Astrocyte of the cerebellum (primary cell): Measurements from ENCODE around the gene PAXX.

Experiments
- DNase-seq: peaks from one replicate; pipeline ENCODE4 v3.0.0-alpha.2; 2011; ENCODE audit warnings: low read depth
- H3K4me3 ChIP-seq: 2 replicates; pipeline ENCODE4 v1.5.1; 2011; ENCODE audit warnings: mild to moderate bottlenecking, low read depth, low read length, moderate library complexity
- CTCF ChIP-seq: IDR thresholded peaks from 2 replicates; pipeline ENCODE4 v1.5.1; 2012; ENCODE audit warnings: low read length, low read depth, moderate library complexity, mild to moderate bottlenecking; ENCODE audit errors: missing control alignments
- in situ Hi-C: cut with HindIII; loops from 2 replicates; pipeline ENCODE4 v1.10.0; 2017; ENCODE audit warnings: low sequenced_read_pairs

Gene PAXX

DNA sequence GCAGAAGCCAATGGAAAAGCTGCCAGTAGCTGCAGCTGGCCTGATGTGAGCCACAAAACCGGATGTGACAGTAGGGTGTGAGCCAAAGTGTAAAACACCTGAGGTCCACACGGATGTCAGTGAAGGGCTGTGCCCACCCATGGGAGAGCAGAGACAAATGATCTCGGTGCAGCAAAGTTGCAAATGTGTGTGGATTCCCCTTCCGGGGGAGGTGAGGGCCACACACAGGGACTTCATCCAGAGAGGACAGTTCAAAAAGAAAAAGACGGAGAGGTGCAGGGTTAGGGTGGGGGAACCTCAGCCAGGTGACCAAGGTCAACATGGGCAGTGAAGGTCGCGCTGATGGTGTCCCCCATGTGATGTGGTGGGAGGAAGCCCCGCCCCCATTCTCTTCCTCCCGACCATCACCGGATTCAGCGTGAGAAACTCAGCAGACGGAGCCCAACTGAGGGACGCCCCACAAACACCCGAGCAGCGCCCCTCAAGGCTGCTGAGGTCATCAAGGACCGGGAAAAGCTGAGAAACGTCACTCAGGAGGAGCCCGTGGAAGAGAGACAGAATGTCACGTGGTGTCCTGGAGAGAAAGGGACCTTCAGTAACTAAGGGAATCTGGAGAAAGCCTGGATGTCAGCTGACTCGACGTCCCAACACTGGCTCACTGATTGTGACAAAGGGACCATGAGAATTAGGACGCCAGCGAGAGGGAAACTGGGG is 26.3 kb upstream of the PAXX start:
- no peak for DNase-seq
- in situ Hi-C loops: no loop called here
- no peak overlapping the region for H3K4me3 ChIP-seq
- no peak for TF ChIP-seq CTCF

DNA sequence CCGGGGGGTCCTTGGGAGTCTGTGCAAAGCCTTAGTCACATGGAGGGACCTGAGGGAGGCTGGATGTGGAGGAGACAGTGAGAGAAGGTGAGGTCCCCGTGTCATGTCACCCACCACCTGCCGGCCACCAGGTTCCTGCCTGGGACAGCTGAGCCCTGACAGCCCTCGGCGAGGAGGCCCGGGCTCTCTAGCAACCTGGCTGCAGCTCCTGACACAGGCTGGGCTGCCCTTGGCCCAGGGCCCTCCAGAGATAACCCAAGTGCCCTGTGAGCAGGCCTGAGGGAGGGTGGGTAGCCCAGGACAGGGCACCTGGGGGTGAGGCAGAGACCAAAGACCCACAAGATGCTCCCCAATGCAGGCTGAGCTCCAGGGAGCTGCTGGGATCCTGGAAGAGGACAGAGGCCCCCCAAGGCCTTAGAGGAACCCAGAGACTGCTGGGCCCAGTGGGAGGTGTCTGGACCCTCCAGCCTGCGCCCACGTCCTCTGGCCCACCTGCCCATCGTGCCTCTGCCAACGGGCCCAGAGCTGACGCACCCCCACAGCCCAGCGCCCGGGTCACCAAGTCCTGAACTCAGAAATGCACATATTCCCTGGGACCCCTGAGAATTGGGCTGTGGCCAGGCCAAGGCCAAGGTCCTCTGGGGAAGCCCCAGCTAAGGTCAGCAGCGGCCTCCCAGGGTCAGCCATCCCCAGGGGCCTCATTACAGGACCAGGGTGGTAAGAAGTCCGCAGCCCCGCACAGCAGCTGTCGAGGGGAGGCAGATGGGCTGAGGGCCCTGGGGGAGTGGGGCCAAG is 23.7 kb upstream of the PAXX start:
- in situ Hi-C loops: no loop called here
- DNase-seq: no peak

GRCh38 chr9:136969150-136969549 is 23.1 kb upstream of the PAXX start:
- no peak for TF ChIP-seq CTCF
- no peak overlapping the region for H3K4me3 ChIP-seq
- no peak for DNase-seq
- in situ Hi-C loops: no loop called here

More for the DNA sequence above, 23.7 kb upstream of the PAXX start:
- TF ChIP-seq CTCF: no peak
- H3K4me3 ChIP-seq: no peak overlapping the region

- in situ Hi-C loops: no loop called here
- H3K4me3 ChIP-seq: no peak overlapping the region
- TF ChIP-seq CTCF: no peak
- no peak for DNase-seq
These were observed 22.4 kb upstream of the PAXX start for GRCh38 chr9:136969774-136970173.

DNA sequence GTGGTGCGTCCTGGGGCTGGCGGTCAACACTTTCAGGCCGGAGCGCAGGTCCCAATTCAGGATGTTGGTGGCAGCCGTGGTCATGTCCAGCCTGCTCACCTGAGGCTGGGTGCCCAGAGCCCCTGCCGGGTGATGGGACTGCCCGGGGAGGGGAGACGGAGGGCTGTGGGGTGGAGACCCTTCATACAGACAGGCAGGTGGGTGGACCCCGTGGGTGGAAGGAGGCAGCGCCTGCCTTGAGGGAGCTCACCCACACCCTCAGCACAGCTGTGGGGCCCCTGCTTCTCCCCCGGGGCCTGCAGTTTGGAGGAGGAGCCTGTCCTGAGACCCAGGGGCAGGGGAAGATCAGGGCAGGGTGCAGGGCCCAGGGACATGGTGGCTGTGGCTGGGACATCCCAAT is 21.9 kb upstream of the PAXX start:
- DNase-seq: no peak
- TF ChIP-seq CTCF: no peak
- in situ Hi-C loops: no loop called here
- H3K4me3 ChIP-seq: no peak overlapping the region

GRCh38 chr9:136971746-136972145 is 20.5 kb upstream of the PAXX start:
- H3K4me3 ChIP-seq: no peak overlapping the region
- no peak for DNase-seq
- in situ Hi-C loops: no loop called here
- TF ChIP-seq CTCF: no peak
